ENCODE results near the gene FBXL16. TPM values are rescaled to one million over a fixed set of nuclear protein-coding genes. Genes with fewer than 3 reads are reported as not detected.

The FBXL16 gene
- total and polyA plus RNA-seq, 2 of the 13 experiments (the other 11 are each of a cell fraction or from before 2014, with no cell fraction given), result 0.22 to 2.0 TPM

- TF ChIP-seq, protein P1, sequence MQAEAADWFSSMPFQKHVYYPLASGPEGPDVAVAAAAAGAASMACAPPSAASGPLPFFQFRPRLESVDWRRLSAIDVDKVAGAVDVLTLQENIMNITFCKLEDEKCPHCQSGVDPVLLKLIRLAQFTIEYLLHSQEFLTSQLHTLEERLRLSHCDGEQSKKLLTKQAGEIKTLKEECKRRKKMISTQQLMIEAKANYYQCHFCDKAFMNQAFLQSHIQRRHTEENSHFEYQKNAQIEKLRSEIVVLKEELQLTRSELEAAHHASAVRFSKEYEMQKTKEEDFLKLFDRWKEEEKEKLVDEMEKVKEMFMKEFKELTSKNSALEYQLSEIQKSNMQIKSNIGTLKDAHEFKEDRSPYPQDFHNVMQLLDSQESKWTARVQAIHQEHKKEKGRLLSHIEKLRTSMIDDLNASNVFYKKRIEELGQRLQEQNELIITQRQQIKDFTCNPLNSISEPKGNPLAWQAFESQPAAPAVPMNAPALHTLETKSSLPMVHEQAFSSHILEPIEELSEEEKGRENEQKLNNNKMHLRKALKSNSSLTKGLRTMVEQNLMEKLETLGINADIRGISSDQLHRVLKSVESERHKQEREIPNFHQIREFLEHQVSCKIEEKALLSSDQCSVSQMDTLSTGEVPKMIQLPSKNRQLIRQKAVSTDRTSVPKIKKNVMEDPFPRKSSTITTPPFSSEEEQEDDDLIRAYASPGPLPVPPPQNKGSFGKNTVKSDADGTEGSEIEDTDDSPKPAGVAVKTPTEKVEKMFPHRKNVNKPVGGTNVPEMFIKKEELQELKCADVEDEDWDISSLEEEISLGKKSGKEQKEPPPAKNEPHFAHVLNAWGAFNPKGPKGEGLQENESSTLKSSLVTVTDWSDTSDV (CRISPR knock-in tag; IDR thresholded peaks at IDR 0.05), result no peak
- TF ChIP-seq ZNF468 (CRISPR knock-in tag; IDR thresholded peaks at IDR 0.05) (no peak), SP4 (CRISPR knock-in tag; IDR thresholded peaks at IDR 0.05) (peak; percentile 82), ATAD3A (CRISPR knock-in tag; IDR thresholded peaks at IDR 0.05) (no peak), SRY (CRISPR knock-in tag; IDR thresholded peaks at IDR 0.05) (peak; percentile 79), HNRNPLL (IDR thresholded peaks at IDR 0.05; ENCODE audit: low read depth, low read length, poor library complexity, severe bottlenecking) (peak; percentile 3), TFAP4 (IDR thresholded peaks at IDR 0.05; ENCODE audit: borderline replicate concordance, low read depth) (peak; percentile 57; the same call in 1 of the 2 replicates), BRCA1 (CRISPR knock-in tag; IDR thresholded peaks at IDR 0.05) (no peak), ZNF850 (CRISPR knock-in tag; conservative IDR thresholded peaks at IDR 0.05) (no peak), THRA (CRISPR knock-in tag; IDR thresholded peaks at IDR 0.05; ENCODE audit: borderline replicate concordance) (0 out of 2 replicates have a peak, but pooled peaks have one; percentile 5), TGIF2 (CRISPR knock-in tag; IDR thresholded peaks at IDR 0.05) (no peak), ZNF747 (CRISPR knock-in tag; IDR thresholded peaks at IDR 0.05; ENCODE audit: borderline replicate concordance) (0 out of 2 replicates have a peak, but pooled peaks have one; percentile 63), ZNF574 (CRISPR knock-in tag; IDR thresholded peaks at IDR 0.05) (peak; percentile 84), NFKB2 (CRISPR knock-in tag; IDR thresholded peaks at IDR 0.05; ENCODE audit: borderline replicate concordance) (no peak; the same call in 1 of the 2 replicates), ZZZ3 (CRISPR knock-in tag; IDR thresholded peaks at IDR 0.05; ENCODE audit: borderline replicate concordance) (no peak)
- TF ChIP-seq, protein P2, sequence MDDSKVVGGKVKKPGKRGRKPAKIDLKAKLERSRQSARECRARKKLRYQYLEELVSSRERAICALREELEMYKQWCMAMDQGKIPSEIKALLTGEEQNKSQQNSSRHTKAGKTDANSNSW (CRISPR knock-in tag; IDR thresholded peaks at IDR 0.05; ENCODE audit: borderline replicate concordance), result no peak
- TF ChIP-seq, protein P3, sequence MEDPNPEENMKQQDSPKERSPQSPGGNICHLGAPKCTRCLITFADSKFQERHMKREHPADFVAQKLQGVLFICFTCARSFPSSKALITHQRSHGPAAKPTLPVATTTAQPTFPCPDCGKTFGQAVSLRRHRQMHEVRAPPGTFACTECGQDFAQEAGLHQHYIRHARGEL (CRISPR knock-in tag; IDR thresholded peaks at IDR 0.05), result no peak
Observed at GRCh38 chr16:678858-679813, 26.5 kb downstream of the FBXL16 start (continued).
